Neural cell (in vitro differentiated cells): ENCODE measurements around the gene TRMT6. TPM values are rescaled to one million over a fixed set of nuclear protein-coding genes. Genes with fewer than 3 reads are reported as not detected.

Experiments used
- H2AFZ ChIP-seq: fragments of 200-600, 300-800 bp; sonication (generic), shearing (Covaris generic); 2 replicates; pipeline ENCODE4 v1.6.0; 2014; ENCODE audit warnings: low read depth, mild to moderate bottlenecking, antibody characterized with exemption, low read length, moderate library complexity
- H3F3A ChIP-seq: fragments of 200-600 bp; shearing (Covaris generic); 2 replicates; pipeline ENCODE4 v1.6.1; 2016; ENCODE audit warnings: mild to moderate bottlenecking, moderate library complexity, mixed read lengths, antibody characterized with exemption, low read length; ENCODE audit not compliant: insufficient read depth, poor library complexity, severe bottlenecking
- H3K27ac ChIP-seq: fragments of 200-600, 300-800 bp; sonication (generic), shearing (Covaris generic); 2 replicates; pipeline ENCODE4 v1.5.1; 2014; ENCODE audit warnings: mild to moderate bottlenecking, low read length, moderate library complexity
- H3K27me3 ChIP-seq: fragments of 300-800, 200-600 bp; sonication (generic), shearing (Covaris generic); 2 replicates; pipeline ENCODE4 v1.6.0; 2014; ENCODE audit warnings: mild to moderate bottlenecking, low read depth, low read length, moderate library complexity; ENCODE audit not compliant: insufficient read depth
- H3K36me3 ChIP-seq: fragments of 300-800, 200-600 bp; sonication (generic), shearing (Covaris generic); 2 replicates; pipeline ENCODE4 v1.5.1; 2014; ENCODE audit warnings: mild to moderate bottlenecking, antibody characterized with exemption, low read length, moderate library complexity; ENCODE audit not compliant: insufficient read depth
- H3K4me2 ChIP-seq: fragments of 300-800, 200-600 bp; sonication (generic), shearing (Covaris generic); 2 replicates; pipeline ENCODE4 v1.6.0; 2014; ENCODE audit warnings: mild to moderate bottlenecking, low read length
- H3K4me3 ChIP-seq: fragments of 300-800, 200-600 bp; sonication (generic), shearing (Covaris generic); 2 replicates; pipeline ENCODE4 v1.5.1; 2014; ENCODE audit warnings: mild to moderate bottlenecking, low read length, moderate library complexity
- H3K79me2 ChIP-seq: fragments of 200-600 bp; shearing (Covaris generic); replicated peaks from 2 replicates; pipeline ENCODE4 v1.6.0; 2014; ENCODE audit warnings: mild to moderate bottlenecking, low read length, moderate library complexity; ENCODE audit not compliant: insufficient read depth
- H3K9ac ChIP-seq: fragments of 300-800, 200-600 bp; sonication (generic), shearing (Covaris generic); 2 replicates; pipeline ENCODE4 v1.6.1; 2016; ENCODE audit warnings: mild to moderate bottlenecking, low read length, mixed read lengths
- H3K9me2 ChIP-seq: fragments of 200-600 bp; shearing (Covaris generic); 2 replicates; pipeline ENCODE4 v1.6.1; 2016; ENCODE audit warnings: mild to moderate bottlenecking, low read length, mixed read lengths; ENCODE audit not compliant: insufficient read depth
- H3K9me3 ChIP-seq: fragments of 200-600, 300-800 bp; sonication (generic), shearing (Covaris generic); 2 replicates; pipeline ENCODE4 v1.6.1; 2016; ENCODE audit warnings: mild to moderate bottlenecking, mixed run types, low read length, moderate library complexity, mixed read lengths
- H4K20me1 ChIP-seq: fragments of 200-600 bp; shearing (Covaris generic); 2 replicates; pipeline ENCODE4 v1.6.1; 2016; ENCODE audit warnings: mild to moderate bottlenecking, mixed run types; ENCODE audit not compliant: insufficient read depth
- EP300 ChIP-seq: fragments of 450-650 bp; conservative IDR thresholded peaks from 2 replicates; pipeline ENCODE4 v1.6.1; 2014; ENCODE audit warnings: antibody characterized with exemption, mild to moderate bottlenecking, moderate library complexity; ENCODE audit not compliant: poor library complexity, severe bottlenecking
- EZH2 ChIP-seq: fragments of 200-600, 300-800 bp; shearing (Covaris generic), sonication (generic); IDR thresholded peaks from 2 replicates; pipeline ENCODE4 v1.6.1; 2014; ENCODE audit warnings: antibody characterized with exemption, low read length, borderline replicate concordance, mild to moderate bottlenecking; ENCODE audit not compliant: insufficient read depth, poor library complexity, severe bottlenecking
- MXI1 ChIP-seq: fragments of 450-650 bp; conservative IDR thresholded peaks from 2 replicates; pipeline ENCODE4 v1.6.1; 2014; ENCODE audit warnings: antibody characterized with exemption, mild to moderate bottlenecking; ENCODE audit not compliant: poor library complexity, severe bottlenecking
- POLR2AphosphoS5 ChIP-seq: IDR thresholded peaks from 2 replicates; pipeline ENCODE4 v1.6.1; 2012
- RAD21 ChIP-seq: fragments of 450-650 bp; conservative IDR thresholded peaks from 2 replicates; pipeline ENCODE4 v1.6.1; 2014; ENCODE audit warnings: antibody characterized with exemption, mild to moderate bottlenecking, moderate library complexity
- SMC3 ChIP-seq: fragments of 450-650 bp; conservative IDR thresholded peaks from 2 replicates; pipeline ENCODE4 v1.6.1; 2014; ENCODE audit warnings: antibody characterized with exemption, mild to moderate bottlenecking, moderate library complexity; ENCODE audit not compliant: poor library complexity
- TAF1 ChIP-seq: IDR thresholded peaks from 2 replicates; pipeline ENCODE4 v1.6.1; 2012; ENCODE audit warnings: low read depth
- polyA plus RNA-seq: library from polyadenylated mRNA; depleted of rRNA; stranded (reverse); fragments of >200 nt; gene quantifications from 2 replicates; pipeline ENCODE4 v1.2.3, GENCODE V29; 2014
- TF ChIP-seq, protein P1 (sequence below): fragments of 450-650 bp; IDR thresholded peaks from 2 replicates; pipeline ENCODE4 v1.5.1; 2014; ENCODE audit warnings: antibody characterized with exemption, mild to moderate bottlenecking, moderate library complexity; ENCODE audit not compliant: poor library complexity, severe bottlenecking
- TF ChIP-seq, protein P2 (sequence below): IDR thresholded peaks from 2 replicates; pipeline ENCODE4 v1.6.1; 2012; ENCODE audit warnings: borderline replicate concordance

TRMT6 gene
- polyA plus RNA-seq, 1 donor from 2014 or later = 19.1 TPM

DNA sequence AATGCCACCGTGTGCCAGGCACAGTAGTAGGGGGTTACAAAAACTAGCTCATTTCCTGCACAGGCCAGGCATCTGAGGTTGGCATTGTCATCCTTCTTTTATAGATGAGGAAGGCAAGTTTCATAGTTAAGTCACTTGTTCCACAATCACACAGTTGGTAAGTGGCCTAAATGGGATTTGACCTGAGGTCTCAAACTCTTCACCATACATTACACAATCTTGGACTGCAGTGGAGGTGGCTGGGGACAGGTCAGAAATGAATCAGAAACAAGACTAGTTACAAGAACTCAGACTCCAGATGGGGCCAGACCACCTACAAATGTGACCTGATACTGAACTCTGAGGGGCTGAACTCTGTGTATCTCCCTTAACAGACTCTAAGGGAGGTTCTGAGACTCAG is 49.4 kb downstream of the TRMT6 start:
- no peaks in the 10 kb centered on the region for H3K27me3 ChIP-seq
- no peaks in the 10 kb centered on the region for H3K36me3 ChIP-seq
- no peaks in the 10 kb centered on the region for H3F3A ChIP-seq
- H4K20me1 ChIP-seq = no peaks in the 10 kb centered on the region
- H3K79me2 ChIP-seq = no peaks in the 10 kb centered on the region
- no peak overlapping the region for H3K4me3 ChIP-seq
- no peak overlapping the region for H2AFZ ChIP-seq
- H3K27ac ChIP-seq = no peak overlapping the region
- H3K4me2 ChIP-seq = no peak overlapping the region
- TF ChIP-seq EZH2 (no peak), RAD21 (no peak)
- H3K9ac ChIP-seq = no peak overlapping the region
- H3K9me2 ChIP-seq = no peaks in the 10 kb centered on the region
- H3K9me3 ChIP-seq = no peaks in the 10 kb centered on the region

DNA sequence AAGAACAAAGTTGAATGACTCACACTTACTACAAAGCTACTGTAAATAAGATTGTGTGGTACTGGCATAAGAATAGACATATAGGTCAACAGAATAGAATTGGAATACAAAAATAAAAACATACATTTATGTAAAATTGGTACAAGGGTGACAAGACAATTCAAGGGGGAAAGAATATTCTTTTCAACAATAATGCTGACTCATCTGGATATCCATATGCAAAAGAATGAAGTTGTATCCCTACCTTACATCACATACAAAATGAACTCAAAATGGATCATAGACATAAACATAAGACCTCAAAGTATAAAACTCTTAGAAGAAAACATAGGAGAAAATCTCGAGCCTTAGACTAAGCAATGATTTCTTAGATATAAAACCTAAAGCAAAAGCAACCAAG is 50.9 kb downstream of the TRMT6 start:
- Histone ChIP-seq H3F3A (no peaks in the 10 kb centered on the region), H3K4me2 (no peak overlapping the region), H3K9me2 (no peaks in the 10 kb centered on the region), H3K36me3 (no peaks in the 10 kb centered on the region), H3K27ac (no peak overlapping the region), H3K79me2 (no peaks in the 10 kb centered on the region), H3K4me3 (no peak overlapping the region), H4K20me1 (no peaks in the 10 kb centered on the region), H3K9ac (no peak overlapping the region), H3K9me3 (no peaks in the 10 kb centered on the region), H2AFZ (no peak overlapping the region), H3K27me3 (no peaks in the 10 kb centered on the region)
- no peak for TF ChIP-seq SMC3
- TF ChIP-seq, protein P1, sequence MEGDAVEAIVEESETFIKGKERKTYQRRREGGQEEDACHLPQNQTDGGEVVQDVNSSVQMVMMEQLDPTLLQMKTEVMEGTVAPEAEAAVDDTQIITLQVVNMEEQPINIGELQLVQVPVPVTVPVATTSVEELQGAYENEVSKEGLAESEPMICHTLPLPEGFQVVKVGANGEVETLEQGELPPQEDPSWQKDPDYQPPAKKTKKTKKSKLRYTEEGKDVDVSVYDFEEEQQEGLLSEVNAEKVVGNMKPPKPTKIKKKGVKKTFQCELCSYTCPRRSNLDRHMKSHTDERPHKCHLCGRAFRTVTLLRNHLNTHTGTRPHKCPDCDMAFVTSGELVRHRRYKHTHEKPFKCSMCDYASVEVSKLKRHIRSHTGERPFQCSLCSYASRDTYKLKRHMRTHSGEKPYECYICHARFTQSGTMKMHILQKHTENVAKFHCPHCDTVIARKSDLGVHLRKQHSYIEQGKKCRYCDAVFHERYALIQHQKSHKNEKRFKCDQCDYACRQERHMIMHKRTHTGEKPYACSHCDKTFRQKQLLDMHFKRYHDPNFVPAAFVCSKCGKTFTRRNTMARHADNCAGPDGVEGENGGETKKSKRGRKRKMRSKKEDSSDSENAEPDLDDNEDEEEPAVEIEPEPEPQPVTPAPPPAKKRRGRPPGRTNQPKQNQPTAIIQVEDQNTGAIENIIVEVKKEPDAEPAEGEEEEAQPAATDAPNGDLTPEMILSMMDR = no peak
- no peak for TF ChIP-seq RAD21
- no peak for TF ChIP-seq EZH2
- TF ChIP-seq TAF1 = no peak
- TF ChIP-seq MXI1 = no peak
- TF ChIP-seq, protein P2, sequence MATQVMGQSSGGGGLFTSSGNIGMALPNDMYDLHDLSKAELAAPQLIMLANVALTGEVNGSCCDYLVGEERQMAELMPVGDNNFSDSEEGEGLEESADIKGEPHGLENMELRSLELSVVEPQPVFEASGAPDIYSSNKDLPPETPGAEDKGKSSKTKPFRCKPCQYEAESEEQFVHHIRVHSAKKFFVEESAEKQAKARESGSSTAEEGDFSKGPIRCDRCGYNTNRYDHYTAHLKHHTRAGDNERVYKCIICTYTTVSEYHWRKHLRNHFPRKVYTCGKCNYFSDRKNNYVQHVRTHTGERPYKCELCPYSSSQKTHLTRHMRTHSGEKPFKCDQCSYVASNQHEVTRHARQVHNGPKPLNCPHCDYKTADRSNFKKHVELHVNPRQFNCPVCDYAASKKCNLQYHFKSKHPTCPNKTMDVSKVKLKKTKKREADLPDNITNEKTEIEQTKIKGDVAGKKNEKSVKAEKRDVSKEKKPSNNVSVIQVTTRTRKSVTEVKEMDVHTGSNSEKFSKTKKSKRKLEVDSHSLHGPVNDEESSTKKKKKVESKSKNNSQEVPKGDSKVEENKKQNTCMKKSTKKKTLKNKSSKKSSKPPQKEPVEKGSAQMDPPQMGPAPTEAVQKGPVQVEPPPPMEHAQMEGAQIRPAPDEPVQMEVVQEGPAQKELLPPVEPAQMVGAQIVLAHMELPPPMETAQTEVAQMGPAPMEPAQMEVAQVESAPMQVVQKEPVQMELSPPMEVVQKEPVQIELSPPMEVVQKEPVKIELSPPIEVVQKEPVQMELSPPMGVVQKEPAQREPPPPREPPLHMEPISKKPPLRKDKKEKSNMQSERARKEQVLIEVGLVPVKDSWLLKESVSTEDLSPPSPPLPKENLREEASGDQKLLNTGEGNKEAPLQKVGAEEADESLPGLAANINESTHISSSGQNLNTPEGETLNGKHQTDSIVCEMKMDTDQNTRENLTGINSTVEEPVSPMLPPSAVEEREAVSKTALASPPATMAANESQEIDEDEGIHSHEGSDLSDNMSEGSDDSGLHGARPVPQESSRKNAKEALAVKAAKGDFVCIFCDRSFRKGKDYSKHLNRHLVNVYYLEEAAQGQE = no peak
- TF ChIP-seq POLR2AphosphoS5 = no peak
- no peak for TF ChIP-seq EP300

DNA sequence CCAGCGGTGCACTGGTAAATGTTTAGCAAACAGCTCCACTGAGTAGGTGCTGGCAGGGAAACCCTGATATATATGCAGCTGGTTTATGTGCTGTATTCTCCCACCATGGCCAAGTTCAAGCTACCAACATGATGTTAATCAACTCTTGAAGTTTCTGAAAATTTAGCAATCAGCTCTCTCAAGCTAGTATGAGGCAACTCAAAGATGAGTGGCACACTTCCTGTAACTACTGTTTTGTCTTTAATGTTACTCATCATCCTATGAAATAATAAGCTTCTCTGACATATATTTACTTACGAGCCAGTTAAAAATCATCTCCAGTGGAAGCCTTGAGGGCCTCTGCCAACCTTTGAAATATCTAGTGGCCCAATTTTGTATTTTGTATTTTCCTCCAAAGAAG is 54.7 kb downstream of the TRMT6 start:
- no peaks in the 10 kb centered on the region for H3F3A ChIP-seq
- H3K27me3 ChIP-seq = no peaks in the 10 kb centered on the region
- no peaks in the 10 kb centered on the region for H3K9me2 ChIP-seq
- H3K9ac ChIP-seq = no peak overlapping the region
- H2AFZ ChIP-seq = no peak overlapping the region
- no peak overlapping the region for H3K27ac ChIP-seq
- no peaks in the 10 kb centered on the region for H3K9me3 ChIP-seq
- H3K79me2 ChIP-seq = no peaks in the 10 kb centered on the region
- H4K20me1 ChIP-seq = no peaks in the 10 kb centered on the region
- no peak overlapping the region for H3K4me2 ChIP-seq
- TF ChIP-seq EP300 = no peak
- TF ChIP-seq RAD21 = no peak
- TF ChIP-seq TAF1 = no peak
- no peak for TF ChIP-seq EZH2
- H3K4me3 ChIP-seq = no peak overlapping the region
- no peaks in the 10 kb centered on the region for H3K36me3 ChIP-seq
